Mammary epithelial cell (primary cell): ENCODE measurements around the gene SLC2A2.

ENCODE experiments used
- CTCF ChIP-seq, 2 donors: IDR thresholded peaks in 1 of 2; conservative IDR thresholded peaks in 1 of 2; 2 replicates each; pipeline ENCODE4 v1.5.1; 2011 to 2012; ENCODE audit warnings: inconsistent platforms in 2 of 2, low read length in 2 of 2, mild to moderate bottlenecking in 2 of 2, control low read depth in 1 of 2, low read depth in 1 of 2; ENCODE audit not compliant: insufficient read depth in 1 of 2; ENCODE audit errors: extremely low read depth in 1 of 2
- EZH2 ChIP-seq: IDR thresholded peaks from 2 replicates; pipeline ENCODE4 v1.6.1; 2012; ENCODE audit warnings: low read length, inconsistent platforms, borderline replicate concordance

GRCh38 chr3:171028779-171029232 lies 2.3 kb upstream of the SLC2A2 start:
- TF ChIP-seq CTCF (conservative IDR thresholded peaks at IDR 0.05 in 1 of 2, IDR thresholded peaks at IDR 0.05 in 1 of 2; ENCODE audit: extremely low read depth in 1 of 2, insufficient read depth in 1 of 2, low read depth in 1 of 2, low read length in 2 of 2) (no peak), EZH2 (no peak)
